Spleen (tissue), 7 donors: ENCODE measurements around the gene ZNF576.

ENCODE experiments used
- CTCF ChIP-seq, 11 experiments: fragments of 200-600 bp in 7 of 11; fragments of 450-650 bp in 4 of 11; sonication (generic) in 4 of 11; IDR thresholded peaks in 8 of 11; conservative IDR thresholded peaks in 3 of 11; 1 replicate in 7 of 11; 2 replicates in 4 of 11; pipeline versions ENCODE4 v1.4.0 to v1.8.0; 2016 to 2021; ENCODE audit warnings: antibody characterized with exemption in 11 of 11, inconsistent platforms in 4 of 11, mild to moderate bottlenecking in 1 of 11
- POLR2A ChIP-seq, 3 donors: fragments of 450-650 bp; IDR thresholded peaks; one replicate each; pipeline ENCODE4 v1.5.1; 2017; ENCODE audit warnings: antibody characterized with exemption in 3 of 3, mild to moderate bottlenecking in 1 of 3
- donor health status: DM: no; HTN: no; CAD: no; lungs with moderate emphysema.
- donor health status: DM: no; HTN: no; CAD: no.
- donor health status: DM: no; HTN: no; CAD: no.

GRCh38 chr19:43595605-43595998 is 793 bp upstream of the ZNF576 start:
- TF ChIP-seq CTCF (IDR thresholded peaks at IDR 0.05 in 8 of 11, conservative IDR thresholded peaks at IDR 0.05 in 3 of 11) (no peak), POLR2A (IDR thresholded peaks at IDR 0.05) (no peak)
